ENCODE data around the gene CATSPERE.

DNA sequence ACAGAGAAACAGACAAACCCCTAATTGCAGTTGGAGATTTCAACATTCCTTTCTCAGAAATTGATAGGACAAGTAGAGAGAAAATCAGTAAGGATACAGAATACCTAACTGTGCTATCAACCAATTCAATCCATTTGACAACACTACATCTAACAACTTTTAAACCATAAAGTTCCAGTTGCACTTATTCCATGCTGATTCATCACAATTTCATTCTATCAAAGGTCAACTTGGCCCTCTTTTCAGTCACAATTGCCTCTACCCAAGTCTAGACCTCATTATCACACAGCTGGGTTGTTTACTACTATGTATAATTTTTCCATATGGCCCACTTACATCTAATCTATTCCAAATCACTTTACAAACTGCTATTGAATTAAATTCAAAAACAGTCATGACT lies 172.1 kb downstream of the CATSPERE start:
- TF ChIP-seq, protein P1, sequence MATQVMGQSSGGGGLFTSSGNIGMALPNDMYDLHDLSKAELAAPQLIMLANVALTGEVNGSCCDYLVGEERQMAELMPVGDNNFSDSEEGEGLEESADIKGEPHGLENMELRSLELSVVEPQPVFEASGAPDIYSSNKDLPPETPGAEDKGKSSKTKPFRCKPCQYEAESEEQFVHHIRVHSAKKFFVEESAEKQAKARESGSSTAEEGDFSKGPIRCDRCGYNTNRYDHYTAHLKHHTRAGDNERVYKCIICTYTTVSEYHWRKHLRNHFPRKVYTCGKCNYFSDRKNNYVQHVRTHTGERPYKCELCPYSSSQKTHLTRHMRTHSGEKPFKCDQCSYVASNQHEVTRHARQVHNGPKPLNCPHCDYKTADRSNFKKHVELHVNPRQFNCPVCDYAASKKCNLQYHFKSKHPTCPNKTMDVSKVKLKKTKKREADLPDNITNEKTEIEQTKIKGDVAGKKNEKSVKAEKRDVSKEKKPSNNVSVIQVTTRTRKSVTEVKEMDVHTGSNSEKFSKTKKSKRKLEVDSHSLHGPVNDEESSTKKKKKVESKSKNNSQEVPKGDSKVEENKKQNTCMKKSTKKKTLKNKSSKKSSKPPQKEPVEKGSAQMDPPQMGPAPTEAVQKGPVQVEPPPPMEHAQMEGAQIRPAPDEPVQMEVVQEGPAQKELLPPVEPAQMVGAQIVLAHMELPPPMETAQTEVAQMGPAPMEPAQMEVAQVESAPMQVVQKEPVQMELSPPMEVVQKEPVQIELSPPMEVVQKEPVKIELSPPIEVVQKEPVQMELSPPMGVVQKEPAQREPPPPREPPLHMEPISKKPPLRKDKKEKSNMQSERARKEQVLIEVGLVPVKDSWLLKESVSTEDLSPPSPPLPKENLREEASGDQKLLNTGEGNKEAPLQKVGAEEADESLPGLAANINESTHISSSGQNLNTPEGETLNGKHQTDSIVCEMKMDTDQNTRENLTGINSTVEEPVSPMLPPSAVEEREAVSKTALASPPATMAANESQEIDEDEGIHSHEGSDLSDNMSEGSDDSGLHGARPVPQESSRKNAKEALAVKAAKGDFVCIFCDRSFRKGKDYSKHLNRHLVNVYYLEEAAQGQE (IDR thresholded peaks at IDR 0.05; ENCODE audit: low read depth), result no peak
- TF ChIP-seq RAD21 (IDR thresholded peaks at IDR 0.05; ENCODE audit: low read depth), result no peak
- no peak for TF ChIP-seq YY1 (IDR thresholded peaks at IDR 0.05; ENCODE audit: low read depth)
- no peak for TF ChIP-seq EP300 (IDR thresholded peaks at IDR 0.05; ENCODE audit: borderline replicate concordance)
- TF ChIP-seq EGR1 (IDR thresholded peaks at IDR 0.05), result no peak
- TF ChIP-seq TEAD4 (IDR thresholded peaks at IDR 0.05), result no peak
- TF ChIP-seq, protein P2, sequence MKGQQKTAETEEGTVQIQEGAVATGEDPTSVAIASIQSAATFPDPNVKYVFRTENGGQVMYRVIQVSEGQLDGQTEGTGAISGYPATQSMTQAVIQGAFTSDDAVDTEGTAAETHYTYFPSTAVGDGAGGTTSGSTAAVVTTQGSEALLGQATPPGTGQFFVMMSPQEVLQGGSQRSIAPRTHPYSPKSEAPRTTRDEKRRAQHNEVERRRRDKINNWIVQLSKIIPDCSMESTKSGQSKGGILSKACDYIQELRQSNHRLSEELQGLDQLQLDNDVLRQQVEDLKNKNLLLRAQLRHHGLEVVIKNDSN (IDR thresholded peaks at IDR 0.05), result no peak
- TF ChIP-seq TAF1 (IDR thresholded peaks at IDR 0.05; ENCODE audit: low read depth), result no peak
- TF ChIP-seq, protein P3, sequence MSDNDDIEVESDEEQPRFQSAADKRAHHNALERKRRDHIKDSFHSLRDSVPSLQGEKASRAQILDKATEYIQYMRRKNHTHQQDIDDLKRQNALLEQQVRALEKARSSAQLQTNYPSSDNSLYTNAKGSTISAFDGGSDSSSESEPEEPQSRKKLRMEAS (IDR thresholded peaks at IDR 0.05), result no peak
- no peak for TF ChIP-seq FOXM1 (IDR thresholded peaks at IDR 0.05; ENCODE audit: borderline replicate concordance, low read depth)
- no peak for TF ChIP-seq CREB1 (IDR thresholded peaks at IDR 0.05; ENCODE audit: low read depth)
- no peak for TF ChIP-seq CEBPB (IDR thresholded peaks at IDR 0.05)

All from Ishikawa (cell line).